GM21825 (cell line): ENCODE results near the gene RGS10.
"Not testable (repeated sequence)": the region's sequence is repeated elsewhere in the genome, so short reads cannot be mapped to it uniquely, and the experiment has no call there.

Experiments used
- ATAC-seq: cut with Tn5 transposase; IDR thresholded peaks from one replicate; pipeline ENCODE4 v1.9.1; 2021; ENCODE audit warnings: mild to moderate bottlenecking, moderate library complexity; ENCODE audit not compliant: unreplicated experiment

RGS10 gene

DNA sequence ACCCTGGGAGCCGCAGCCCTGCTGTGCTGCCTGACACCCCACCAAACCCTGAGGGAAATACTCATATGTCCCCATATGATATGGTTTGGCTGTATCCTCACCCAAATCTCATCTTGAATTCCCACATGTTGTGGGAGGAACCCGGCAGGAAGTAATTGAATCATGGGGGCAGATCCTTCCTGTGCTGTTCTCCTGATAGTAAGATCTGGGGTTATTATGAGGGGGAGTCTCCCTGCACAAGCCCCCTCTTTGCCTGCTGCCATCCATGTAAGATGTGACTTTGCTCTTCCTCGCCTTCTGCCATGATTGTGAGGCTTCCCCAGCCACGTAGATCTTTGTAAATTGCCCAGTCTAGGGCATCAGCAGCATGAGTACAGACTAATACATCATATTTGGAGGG, 68.7 kb downstream of the RGS10 start:
- ATAC-seq, result no peak

DNA sequence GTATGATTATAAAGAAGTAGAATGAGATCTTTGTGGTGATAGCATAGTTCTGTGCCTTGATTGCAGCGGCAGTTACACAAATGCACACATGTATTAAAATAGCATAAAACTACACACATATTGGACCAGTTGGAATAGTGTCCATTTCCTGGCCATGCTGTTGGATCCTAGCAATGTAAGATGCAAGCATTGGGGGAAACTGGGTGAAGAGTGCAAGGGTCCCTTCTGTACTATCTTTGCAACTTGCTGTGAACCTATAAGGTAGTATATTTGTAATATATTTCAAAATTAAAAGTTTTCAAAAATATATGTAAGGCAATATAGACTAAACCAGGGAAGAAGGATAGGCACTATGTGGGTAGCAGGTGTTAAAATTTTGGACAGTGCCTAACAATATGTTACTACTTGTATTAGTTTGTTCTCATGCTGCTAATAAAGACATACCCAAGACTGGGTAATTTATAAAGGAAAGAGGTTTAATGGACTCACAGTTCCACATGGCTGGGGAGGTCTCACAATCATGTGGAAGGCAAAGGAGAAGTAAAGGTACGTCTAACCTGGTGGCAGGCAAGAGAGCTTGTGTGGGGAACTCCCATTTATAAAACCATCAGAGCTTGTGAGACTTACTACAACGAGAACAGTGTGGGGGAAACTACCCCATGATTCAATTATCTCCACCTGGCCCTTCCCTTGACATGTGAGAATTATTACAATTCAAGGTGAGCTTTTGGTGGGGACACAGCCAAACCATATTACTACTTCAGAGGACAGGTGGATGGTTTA, 71.4 kb downstream of the RGS10 start:
- ATAC-seq, result no peak

GRCh38 chr10:119469846-119470245, 72.7 kb downstream of the RGS10 start:
- ATAC-seq, result no peak

DNA sequence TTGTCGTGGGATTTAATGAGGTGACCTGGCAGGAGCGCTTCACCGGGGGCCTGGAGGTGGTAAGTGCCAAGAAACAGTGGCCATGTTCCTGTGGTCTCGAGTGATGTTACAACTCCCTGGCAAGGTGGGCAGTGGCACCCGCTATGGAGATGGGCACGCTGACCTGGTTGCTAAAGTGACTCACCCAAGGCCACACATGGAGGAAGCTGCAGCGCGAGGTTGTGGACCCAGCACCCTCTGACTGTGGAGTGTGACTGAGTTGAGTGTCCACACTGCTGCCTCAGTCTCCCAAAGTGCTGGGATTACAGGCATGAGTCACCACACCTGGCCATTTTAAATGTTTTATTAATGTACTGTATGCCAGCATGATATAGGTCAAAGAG, 73.2 kb downstream of the RGS10 start:
- no peak for ATAC-seq

- ATAC-seq, result no peak
Observed at GRCh38 chr10:119468542-119469324, 73.8 kb downstream of the RGS10 start.

GRCh38 chr10:119466655-119467054, 75.9 kb downstream of the RGS10 start:
- peak; percentile 59 for ATAC-seq

DNA sequence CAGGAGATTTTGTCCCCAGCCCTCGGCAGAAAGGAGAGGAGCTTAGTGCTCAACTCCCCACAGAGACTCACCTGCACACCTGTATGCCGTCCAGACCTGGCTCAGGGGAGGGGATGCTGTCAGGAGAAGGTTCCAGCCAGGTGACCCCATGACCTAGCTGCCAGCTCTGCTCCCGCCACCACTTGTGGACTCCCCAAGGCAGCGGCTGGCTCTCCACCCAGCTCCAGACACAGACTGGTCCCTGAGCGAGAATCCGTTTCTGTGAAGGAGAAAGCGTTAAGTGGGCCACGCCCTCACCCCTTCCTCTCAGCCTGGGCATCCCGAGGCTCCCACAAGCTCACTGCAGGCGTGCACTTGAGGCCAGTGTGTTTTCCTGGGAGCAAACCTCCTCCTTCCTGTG, 76.4 kb downstream of the RGS10 start:
- no peak for ATAC-seq

- no peak for ATAC-seq
Observed at GRCh38 chr10:119465085-119465484, 77.4 kb downstream of the RGS10 start.

DNA sequence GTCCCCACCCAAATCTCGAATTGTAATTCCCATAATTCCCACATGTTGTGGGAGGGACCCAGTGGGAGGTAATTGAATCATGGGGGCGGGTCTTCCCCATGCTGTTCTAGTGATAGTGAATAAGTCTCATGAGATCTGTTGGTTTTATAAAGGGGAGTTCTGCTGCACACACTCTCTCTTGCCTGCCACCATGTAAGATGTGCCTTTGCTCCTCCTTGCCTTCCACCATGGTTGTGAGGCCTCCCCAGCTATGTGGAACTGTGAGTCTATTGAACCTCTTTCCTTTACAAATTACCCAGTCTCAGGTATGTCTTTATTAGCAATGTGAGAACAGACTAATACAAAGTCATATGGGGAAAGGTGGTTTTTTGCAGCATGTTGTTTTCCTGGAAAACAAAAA, 79.3 kb downstream of the RGS10 start:
- ATAC-seq, result not testable (repeated sequence)

DNA sequence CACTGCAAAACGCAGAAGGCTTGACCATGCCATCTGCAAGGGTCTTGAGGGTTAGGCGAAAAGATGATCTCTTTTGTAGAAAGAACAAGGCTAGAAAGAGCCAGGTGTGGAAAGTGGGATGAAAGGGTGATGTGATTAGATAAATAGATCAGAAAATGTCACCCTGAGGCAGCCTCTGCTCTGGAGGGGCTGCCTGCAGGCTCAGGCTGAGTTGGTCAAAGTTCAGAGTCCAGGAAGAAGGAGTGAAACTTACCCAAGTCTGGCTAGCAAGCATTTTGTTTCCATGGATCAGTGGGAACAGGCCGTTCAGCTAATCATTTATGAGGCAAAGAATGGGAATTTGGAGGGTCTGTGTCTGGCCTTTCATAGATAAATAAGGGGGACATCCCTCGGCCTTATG, 79.7 kb downstream of the RGS10 start:
- ATAC-seq, result no peak

GRCh38 chr10:119461923-119462322, 80.6 kb downstream of the RGS10 start:
- ATAC-seq, result peak; percentile 53

DNA sequence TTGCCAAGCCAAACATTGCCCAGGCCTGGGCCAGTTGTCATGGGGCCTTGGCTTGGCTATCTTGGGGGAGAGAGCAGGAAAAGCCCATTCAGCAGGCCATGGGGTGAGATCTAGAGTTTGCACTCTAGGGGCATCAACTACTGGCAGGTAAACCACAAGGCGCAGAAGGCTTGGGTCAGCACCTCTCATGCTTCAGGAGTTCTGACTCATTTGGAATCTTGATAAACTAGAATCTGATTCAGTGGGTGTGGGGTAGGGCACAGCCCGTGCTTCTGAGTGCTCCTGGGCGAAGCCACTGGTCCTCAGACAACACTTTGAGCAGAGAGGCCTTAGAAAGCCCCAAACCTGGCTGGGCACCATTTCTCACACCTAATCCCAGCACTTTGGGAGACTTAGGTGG, 81.1 kb downstream of the RGS10 start:
- no peak for ATAC-seq

- ATAC-seq, result no peak
Observed at GRCh38 chr10:119460369-119461195, 81.9 kb downstream of the RGS10 start.

DNA sequence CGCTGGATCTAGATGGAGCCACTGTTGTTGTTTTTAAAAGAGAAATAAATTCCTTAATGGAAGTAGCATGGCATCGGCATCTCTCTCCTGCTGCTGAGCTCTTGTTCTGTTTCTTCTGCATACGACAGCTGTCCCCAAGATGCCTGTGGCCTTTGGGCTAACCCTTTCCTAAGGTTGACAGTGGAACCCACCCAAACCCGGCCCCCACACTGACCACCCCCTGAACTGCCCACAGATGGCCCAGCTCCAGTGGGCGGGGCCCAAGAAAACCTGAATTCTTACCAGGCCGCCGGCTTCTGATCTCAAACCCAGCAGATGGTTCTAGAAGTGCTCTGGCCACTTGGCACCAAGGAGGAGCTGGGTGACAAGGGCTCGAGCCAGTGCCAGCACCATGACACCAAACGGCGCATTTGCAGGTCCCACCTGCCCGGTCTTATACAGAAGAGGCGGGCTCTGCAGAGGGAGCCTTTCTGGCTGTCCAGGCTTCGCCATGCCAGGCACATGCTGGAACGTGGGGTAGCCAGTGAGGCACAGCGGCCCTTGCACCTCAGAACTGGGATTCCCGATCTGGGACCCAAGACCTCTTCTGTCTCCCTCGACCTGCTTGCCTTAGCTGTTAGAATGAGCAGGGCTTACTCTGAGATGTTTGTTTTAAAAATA, 82.7 kb downstream of the RGS10 start:
- ATAC-seq, result no peak

DNA sequence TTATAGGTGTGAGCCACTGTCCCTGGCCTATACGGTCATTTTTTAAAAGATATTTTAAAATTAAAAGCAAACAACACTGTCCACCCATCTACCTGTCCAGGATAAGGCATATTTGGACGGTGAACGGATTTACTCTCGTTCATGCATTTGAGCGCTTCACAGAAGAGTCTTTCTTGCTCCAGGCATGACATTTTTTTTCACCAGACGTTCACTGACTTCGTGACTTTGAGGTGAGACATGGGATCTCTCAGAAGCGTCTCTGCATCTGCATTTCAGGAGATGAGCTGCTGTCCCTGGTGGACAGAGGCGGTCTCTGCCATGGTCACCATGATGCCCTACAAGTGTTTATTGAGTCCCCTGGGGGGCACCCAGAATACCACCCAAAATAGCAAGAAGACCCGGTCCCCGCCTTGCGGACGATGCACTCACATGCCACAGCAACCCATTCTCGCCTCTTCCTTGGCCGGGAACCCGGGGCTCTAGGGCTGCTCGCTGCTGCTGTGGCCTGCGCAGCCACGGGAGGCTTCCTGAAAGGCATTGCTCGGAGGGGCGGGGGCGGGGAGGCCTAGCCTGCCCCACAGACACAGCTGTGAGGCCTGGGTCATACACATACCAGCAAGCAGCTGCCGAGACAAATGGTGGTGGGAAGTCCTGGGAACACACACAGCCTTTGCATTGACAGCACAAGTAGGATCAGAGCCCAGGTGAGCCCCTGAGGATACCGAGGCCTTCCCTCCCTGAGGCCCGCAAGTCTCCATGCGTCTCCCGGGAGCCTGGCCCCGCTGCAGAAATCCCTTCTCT, 84.4 kb downstream of the RGS10 start:
- no peak for ATAC-seq

- no peak for ATAC-seq
Observed at GRCh38 chr10:119456435-119456810, 86.1 kb downstream of the RGS10 start.

GRCh38 chr10:119455609-119456434, 86.7 kb downstream of the RGS10 start:
- ATAC-seq, result no peak

DNA sequence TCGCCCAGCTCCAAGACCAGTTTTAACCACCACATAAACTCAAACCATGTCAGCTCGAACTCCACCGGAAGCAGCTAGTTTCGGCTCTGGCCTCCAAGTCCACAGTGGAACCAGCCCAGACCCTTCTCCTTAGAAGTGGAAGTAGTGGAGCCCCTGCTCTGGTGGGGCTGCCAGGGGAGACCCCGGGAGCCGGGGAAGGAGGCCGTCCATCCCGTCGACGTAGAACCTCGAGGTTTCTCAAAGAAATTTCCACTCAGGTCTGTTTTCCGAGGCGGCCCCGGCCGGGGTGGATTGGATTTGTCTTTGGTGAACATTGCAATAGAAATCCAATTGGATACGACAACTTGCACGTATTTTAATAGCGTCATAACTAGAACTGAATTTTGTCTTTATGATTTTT, 87.5 kb downstream of the RGS10 start:
- no peak for ATAC-seq

GRCh38 chr10:119454316-119454715, 88.2 kb downstream of the RGS10 start:
- ATAC-seq, result no peak
